Breast epithelium (tissue), 3 donors: ENCODE results near the gene DSCAM.

Experiments used
- CTCF ChIP-seq, 3 donors: fragments of 450-650 bp; IDR thresholded peaks; one replicate each; pipeline ENCODE4 v1.5.1; 2016 to 2017; ENCODE audit warnings: antibody characterized with exemption in 3 of 3, mild to moderate bottlenecking in 3 of 3, moderate library complexity in 3 of 3
- POLR2A ChIP-seq: fragments of 450-650 bp; IDR thresholded peaks from one replicate; pipeline ENCODE4 v1.6.1; 2016; ENCODE audit warnings: antibody characterized with exemption, mild to moderate bottlenecking, moderate library complexity

DNA sequence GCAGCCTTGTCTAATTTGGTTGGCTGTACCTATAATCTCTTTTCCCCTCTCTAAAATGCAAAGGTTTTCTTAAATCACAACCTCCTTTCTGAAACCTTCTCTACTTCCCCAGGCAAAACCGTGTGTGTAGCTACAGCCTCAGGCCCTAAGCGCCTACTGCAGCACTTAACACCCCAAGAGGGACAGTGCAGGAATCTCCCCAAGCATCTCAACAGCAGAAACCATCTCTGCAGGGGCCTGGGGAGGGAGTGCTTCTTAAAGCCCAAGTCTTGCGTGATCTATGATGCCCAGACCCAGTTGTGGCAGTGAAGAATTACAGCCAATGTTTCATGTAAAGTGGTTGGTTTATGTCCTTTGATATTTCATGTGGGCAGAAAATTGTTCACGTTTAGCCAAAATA, 159.3 kb downstream of the DSCAM start:
- TF ChIP-seq CTCF (IDR thresholded peaks at IDR 0.05) (no peak), POLR2A (no peak)
